ENCODE data around the gene SUV39H1. TPM values are rescaled to one million over a fixed set of nuclear protein-coding genes. Genes with fewer than 3 reads are reported as not detected.

Gene SUV39H1
- total and polyA plus RNA-seq, 9 of the 15 experiments (the other 6 are each of a cell fraction or from before 2014, with no cell fraction given) = 4.7 to 34.7 (median 17.9) TPM

GRCh38 chrX:48700951-48701653, 4.6 kb downstream of the SUV39H1 start (continued):
- TF ChIP-seq CEBPB (tag; IDR thresholded peaks at IDR 0.05) (peak; percentile 68), CGGBP1 (CRISPR knock-in tag; IDR thresholded peaks at IDR 0.05) (no peak), DMBX1 (CRISPR knock-in tag; IDR thresholded peaks at IDR 0.05; ENCODE audit: borderline replicate concordance) (no peak), ZNF133 (CRISPR knock-in tag; IDR thresholded peaks at IDR 0.05) (no peak), NUFIP1 (IDR thresholded peaks at IDR 0.05; ENCODE audit: partially characterized antibody) (no peak), NFE2 (IDR thresholded peaks at IDR 0.05; ENCODE audit: low read depth) (0 out of 2 replicates have a peak, but pooled peaks have one; percentile 25), GABPB1 (CRISPR knock-in tag; IDR thresholded peaks at IDR 0.05) (no peak), KDM5B (IDR thresholded peaks at IDR 0.05; ENCODE audit: insufficient replicate concordance, low read depth, low read length) (peak; percentile 11), MAFG (tag; conservative IDR thresholded peaks at IDR 0.05) (peak; percentile 45; the same call in 1 of the 2 replicates), ZNF239 (CRISPR knock-in tag; IDR thresholded peaks at IDR 0.05) (no peak), MYC (IDR thresholded peaks at IDR 0.05; ENCODE audit: low read depth, low read length) (peak; percentile 62), MYC (CRISPR knock-in tag; IDR thresholded peaks at IDR 0.05; ENCODE audit: borderline replicate concordance, low read depth) (no peak), DPF2 (IDR thresholded peaks at IDR 0.05) (0 out of 2 replicates have a peak, but pooled peaks have one; percentile 24), SIN3A (IDR thresholded peaks at IDR 0.05; ENCODE audit: borderline replicate concordance in 2 of 2, control insufficient read depth in 1 of 2, low read depth in 2 of 2, low read length in 2 of 2) (peak; percentile 46 to 56; a peak in 2 of 4 replicates), ATF4 (CRISPR knock-in tag; IDR thresholded peaks at IDR 0.05) (no peak), C11orf30 (IDR thresholded peaks at IDR 0.05; ENCODE audit: low read depth) (peak; percentile 28; the same call in 1 of the 2 replicates)

Measured in K562 (cell line).